C4-2B (cell line): ENCODE results near the gene PANK1.

Source experiments
- H3K27ac ChIP-seq: fragments of 450-650 bp; 2 replicates; pipeline ENCODE4 v1.5.1; 2017
- CTCF ChIP-seq: fragments of 450-650 bp; conservative IDR thresholded peaks from 2 replicates; pipeline ENCODE4 v1.5.1; 2017; ENCODE audit warnings: mild to moderate bottlenecking
- ZFX ChIP-seq: fragments of 450-650 bp; IDR thresholded peaks from 2 replicates; pipeline ENCODE4 v1.6.1; 2017

PANK1 gene

GRCh38 chr10:89679986-89680385 is 34.9 kb upstream of the PANK1 start:
- TF ChIP-seq CTCF (no peak), ZFX (no peak)
- no peak overlapping the region for H3K27ac ChIP-seq

- no peak overlapping the region for H3K27ac ChIP-seq
- TF ChIP-seq CTCF, result no peak
- no peak for TF ChIP-seq ZFX
These were observed 32.3 kb upstream of the PANK1 start for GRCh38 chr10:89677341-89677740.

- TF ChIP-seq ZFX (no peak), CTCF (no peak)
- H3K27ac ChIP-seq, result no peak overlapping the region
These were observed 25.9 kb upstream of the PANK1 start for GRCh38 chr10:89670926-89671325.

GRCh38 chr10:89669985-89670384 is 24.9 kb upstream of the PANK1 start:
- H3K27ac ChIP-seq, result no peak overlapping the region
- TF ChIP-seq CTCF (no peak), ZFX (no peak)

- no peak for TF ChIP-seq ZFX
- TF ChIP-seq CTCF, result no peak
- no peak overlapping the region for H3K27ac ChIP-seq
These were observed 23.5 kb upstream of the PANK1 start for GRCh38 chr10:89668386-89669071.

- no peak overlapping the region for H3K27ac ChIP-seq
- no peak for TF ChIP-seq ZFX
These were observed 21.1 kb upstream of the PANK1 start for GRCh38 chr10:89666138-89666537.

GRCh38 chr10:89665302-89665701 is 20.3 kb upstream of the PANK1 start:
- TF ChIP-seq ZFX (no peak), CTCF (no peak; the same call in 1 of the 2 replicates)
- H3K27ac ChIP-seq, result no peak overlapping the region

- TF ChIP-seq CTCF, result no peak
- TF ChIP-seq ZFX, result no peak
- no peak overlapping the region for H3K27ac ChIP-seq
These were observed 19.2 kb upstream of the PANK1 start for GRCh38 chr10:89664203-89664602.
